H1 (cell line): ENCODE data around the gene RER1. TPM values are rescaled to one million over a fixed set of nuclear protein-coding genes. Genes with fewer than 3 reads are reported as not detected.

Experiments
- CTCF ChIA-PET: fragments of 300-600 bp; sonication (Branson Sonifier 250); formaldehyde crosslinking; loops from one replicate; lab custom pipeline; 2021; ENCODE audit not compliant: partially characterized antibody; lab: Charles Lee
- POLR2A ChIA-PET: fragments of 300-600 bp; sonication (Branson Sonifier 250); formaldehyde crosslinking; loops from one replicate; lab custom pipeline; 2021; ENCODE audit warnings: inconsistent platforms; ENCODE audit not compliant: partially characterized antibody; lab: Charles Lee
- DNase-seq, 2 experiments: peaks; one replicate each; pipeline versions ENCODE4 v3.0.0 to v3.0.0-alpha.2; 2010 to 2022; ENCODE audit warnings: low spot score in 2 of 2, low read depth in 1 of 2, mixed read lengths in 1 of 2
- FAIRE-seq: peaks from 2 replicates; lab custom pipeline; 2011; peaks lifted over from hg19 to GRCh38; lab: Jason Lieb, UNC
- H2AFZ ChIP-seq: 2 replicates; pipeline ENCODE4 v1.8.1; 2012; ENCODE audit warnings: low read length, inconsistent platforms
- H2AK5ac ChIP-seq: 2 replicates; pipeline ENCODE4 v1.6.1; 2013; ENCODE audit warnings: low read depth, low read length
- H2BK120ac ChIP-seq: replicated peaks from 2 replicates; pipeline ENCODE3; 2013; ENCODE audit warnings: low read depth, low read length, inconsistent platforms
- H2BK12ac ChIP-seq: 2 replicates; pipeline ENCODE4 v1.6.1; 2013; ENCODE audit warnings: low read depth, low read length
- H2BK15ac ChIP-seq: 2 replicates; pipeline ENCODE4 v1.6.1; 2013; ENCODE audit warnings: low read length
- H2BK20ac ChIP-seq: 2 replicates; pipeline ENCODE4 v1.6.1; 2013; ENCODE audit warnings: low read length
- H2BK5ac ChIP-seq: 2 replicates; pipeline ENCODE4 v1.6.1; 2013; ENCODE audit warnings: low read depth, low read length
- H3K14ac ChIP-seq: 2 replicates; pipeline ENCODE4 v1.6.1; 2013; ENCODE audit warnings: inconsistent platforms; ENCODE audit not compliant: insufficient read length
- H3K18ac ChIP-seq: 2 replicates; pipeline ENCODE4 v1.6.1; 2013; ENCODE audit warnings: low read length; ENCODE audit errors: extremely low read depth
- H3K23ac ChIP-seq: 2 replicates; pipeline ENCODE4 v1.6.1; 2013; ENCODE audit warnings: inconsistent platforms; ENCODE audit not compliant: insufficient read length
- H3K23me2 ChIP-seq: 2 replicates; pipeline ENCODE4 v1.6.1; 2013; ENCODE audit warnings: low read depth, low read length
- H3K27ac ChIP-seq: 2 replicates; pipeline ENCODE4 v1.6.1; 2011; ENCODE audit warnings: low read depth, low read length, inconsistent platforms
- H3K27me3 ChIP-seq, 4 experiments: replicated peaks in 1 of 4; 1 replicate in 1 of 4; 2 replicates in 3 of 4; pipeline versions ENCODE4 v1.6.1 to v1.8.1; 2011 to 2013; ENCODE audit warnings: low read length in 3 of 4, mild to moderate bottlenecking in 3 of 4, inconsistent platforms in 2 of 4, mixed read lengths in 2 of 4, moderate library complexity in 1 of 4; ENCODE audit not compliant: control insufficient read depth in 3 of 4, insufficient read depth in 3 of 4; ENCODE audit errors: extremely low read depth in 1 of 4
- H3K36me3 ChIP-seq, 4 experiments: 2 replicates each; pipeline versions ENCODE4 v1.6.1 to v1.8.1; 2011 to 2013; ENCODE audit warnings: mild to moderate bottlenecking in 4 of 4, low read length in 3 of 4, moderate library complexity in 2 of 4, control low read depth in 1 of 4, inconsistent platforms in 1 of 4; ENCODE audit not compliant: insufficient read depth in 4 of 4, control insufficient read depth in 2 of 4
- H3K4ac ChIP-seq: replicated peaks from 2 replicates; pipeline ENCODE3; 2013; ENCODE audit warnings: low read length, low read depth, mixed read lengths, inconsistent platforms; ENCODE audit not compliant: insufficient read length
- H3K4me1 ChIP-seq, 4 experiments: replicated peaks in 1 of 4; 1 replicate in 1 of 4; 2 replicates in 3 of 4; pipeline versions ENCODE4 v1.6.1 to v1.8.1; 2011 to 2013; ENCODE audit warnings: low read length in 3 of 4, inconsistent platforms in 2 of 4, mixed read lengths in 1 of 4; ENCODE audit not compliant: insufficient read depth in 4 of 4, control insufficient read depth in 3 of 4
- H3K4me2 ChIP-seq, 2 experiments: 2 replicates each; pipeline versions ENCODE4 v1.6.1 to v1.8.1; 2011 to 2013; ENCODE audit warnings: low read depth in 2 of 2, low read length in 2 of 2, control low read depth in 1 of 2, inconsistent platforms in 1 of 2, mild to moderate bottlenecking in 1 of 2; ENCODE audit not compliant: insufficient read depth in 1 of 2
- H3K4me3 ChIP-seq, 4 experiments: fragments of 200-600, 300-600 bp in 1 of 4; sonication (generic), shearing (Covaris generic), sonication (Bioruptor Twin) in 1 of 4; 2 replicates each; pipeline versions ENCODE4 v1.5.1 to v1.8.1; 2011 to 2016; ENCODE audit warnings: low read length in 4 of 4, low read depth in 3 of 4, control low read depth in 2 of 4, inconsistent platforms in 2 of 4, mild to moderate bottlenecking in 2 of 4, mixed read lengths in 1 of 4, moderate library complexity in 1 of 4; ENCODE audit not compliant: insufficient read depth in 2 of 4; ENCODE audit errors: extremely low read depth in 1 of 4
- H3K56ac ChIP-seq: replicated peaks from 2 replicates; pipeline ENCODE3; 2013; ENCODE audit warnings: low read depth, mild to moderate bottlenecking, mixed read lengths, low read length, inconsistent platforms; ENCODE audit not compliant: insufficient read length
- H3K79me1 ChIP-seq: 2 replicates; pipeline ENCODE4 v1.6.1; 2013; ENCODE audit warnings: low read depth, low read length, control low read depth
- H3K79me2 ChIP-seq, 2 experiments: 2 replicates each; pipeline versions ENCODE4 v1.6.1 to v1.8.1; 2012 to 2013; ENCODE audit warnings: low read length in 2 of 2, mild to moderate bottlenecking in 2 of 2, inconsistent platforms in 1 of 2; ENCODE audit not compliant: insufficient read depth in 2 of 2, control insufficient read depth in 1 of 2
- H3K9ac ChIP-seq, 4 experiments: replicated peaks in 1 of 4; 1 replicate in 1 of 4; 2 replicates in 3 of 4; pipeline versions ENCODE4 v1.6.1 to v1.8.1; 2011 to 2013; ENCODE audit warnings: low read depth in 3 of 4, low read length in 3 of 4, control low read depth in 2 of 4, mild to moderate bottlenecking in 2 of 4, moderate library complexity in 2 of 4, inconsistent platforms in 1 of 4; ENCODE audit errors: extremely low read depth in 1 of 4
- H3K9me3 ChIP-seq, 2 experiments: 2 replicates each; pipeline versions ENCODE4 v1.6.1 to v1.8.1; 2012 to 2013; ENCODE audit warnings: mild to moderate bottlenecking in 2 of 2, moderate library complexity in 2 of 2, control low read depth in 1 of 2, inconsistent platforms in 1 of 2, low read depth in 1 of 2, low read length in 1 of 2, mixed read lengths in 1 of 2; ENCODE audit not compliant: insufficient read depth in 2 of 2
- H4K20me1 ChIP-seq, 2 experiments: replicated peaks in 1 of 2; 2 replicates each; pipeline versions ENCODE3 to v1.8.1; 2011 to 2013; ENCODE audit warnings: inconsistent platforms in 2 of 2, low read length in 2 of 2, mild to moderate bottlenecking in 1 of 2; ENCODE audit not compliant: insufficient read depth in 2 of 2, control insufficient read depth in 1 of 2
- H4K5ac ChIP-seq: 2 replicates; pipeline ENCODE4 v1.6.1; 2013; ENCODE audit warnings: low read length, low read depth, mixed read lengths, inconsistent platforms; ENCODE audit not compliant: insufficient read length
- H4K8ac ChIP-seq: 2 replicates; pipeline ENCODE4 v1.8.0; 2013; ENCODE audit warnings: mild to moderate bottlenecking, moderate library complexity, low read length, inconsistent platforms; ENCODE audit not compliant: insufficient read depth; ENCODE audit errors: extremely low read depth
- H4K91ac ChIP-seq: replicated peaks from 2 replicates; pipeline ENCODE3; 2013; ENCODE audit warnings: low read length, mixed read lengths, inconsistent platforms; ENCODE audit not compliant: insufficient read length
- FOSL1 ChIP-seq: IDR thresholded peaks from 2 replicates; pipeline ENCODE4 v1.6.1; 2011; ENCODE audit warnings: mild to moderate bottlenecking, low read depth, low read length, moderate library complexity; ENCODE audit not compliant: insufficient read depth
- WGBS, 2 experiments: shearing (Covaris generic) in 1 of 2; methylation state at CpG; one replicate each; pipeline versions ENCODE4 v1.1.6 to v1.1.7; 2013 to 2015; ENCODE audit warnings: low lambda C conversion rate in 2 of 2, mixed read lengths in 2 of 2, inconsistent platforms in 1 of 2, low coverage in 1 of 2, missing lambda C conversion rate in 1 of 2; ENCODE audit not compliant: insufficient replicate concordance in 2 of 2, insufficient coverage in 1 of 2, insufficient read length in 1 of 2; ENCODE audit errors: extremely low coverage in 1 of 2, missing lambda C conversion rate in 1 of 2; 5-methylcytosine and 5-hydroxymethylcytosine counted together
- polyA plus RNA-seq, 7 experiments: library from polyadenylated mRNA; depleted of rRNA in 3 of 7; stranded (reverse) in 5 of 7; unstranded in 2 of 7; fragments of >200 nt in 5 of 7; fragments of 200-250 nt in 2 of 7; gene quantifications; 1 replicate in 5 of 7; 2 replicates in 1 of 7; 4 replicates in 1 of 7; pipeline versions ENCODE4 v1.2.1 to v1.2.3, GENCODE V29; 2011 to 2013; ENCODE audit warnings: missing spikeins in 2 of 7, mixed read lengths in 2 of 7
- total RNA-seq: library from RNA; stranded (reverse); fragmentation: NEBNext Ultra II Directional; extraction: Animal tissue kit (Norgen Biotek cat#: 25700); gene quantifications from 2 replicates; pipeline ENCODE4 v1.2.1, GENCODE V29; 2021

The RER1 gene
- total and polyA plus RNA-seq, 2 of the 8 experiments (the other 6 are each of a cell fraction or from before 2014, with no cell fraction given), result 102 to 134 TPM

GRCh38 chr1:2431518-2431917 lies 39.9 kb downstream of the RER1 start:
- H3K4me1 ChIP-seq, result no peaks in the 10 kb centered on the region
- H3K4me3 ChIP-seq, result no peak overlapping the region

More at GRCh38 chr1:2431518-2431917, 39.9 kb downstream of the RER1 start:
- H3K23ac ChIP-seq, result no peak overlapping the region
- H3K9ac ChIP-seq, result no peak overlapping the region
- no peak overlapping the region for H3K18ac ChIP-seq
- H2BK5ac ChIP-seq, result no peak overlapping the region
- no peak overlapping the region for H3K56ac ChIP-seq
- no peaks in the 10 kb centered on the region for H3K23me2 ChIP-seq
- no peak overlapping the region for H3K14ac ChIP-seq
- no peaks in the 10 kb centered on the region for H3K36me3 ChIP-seq
- H3K79me2 ChIP-seq, result no peaks in the 10 kb centered on the region
- DNase-seq (no peak), FAIRE-seq (no peak)
- H4K91ac ChIP-seq, result no peak overlapping the region
- TF ChIP-seq FOSL1, result no peak
- TF ChIP-seq, all 59 proteins: peak for 0
- H3K27ac ChIP-seq, result no peak overlapping the region
- WGBS, 2 experiments, result 77% methylated on average over 6 of the region's 10 CpGs; no CpG with 5 or more reads in 1 of the 2 experiments
- H4K5ac ChIP-seq, result no peak overlapping the region
- H4K20me1 ChIP-seq, result peaks cover 0 to 1% of the 10 kb centered on the region in 2 experiments
- CTCF ChIA-PET, result interaction anchor here (1.2 to 4.2 kb wide), 8 partner anchors 12 to 1172 kb away, joined by 3 to 48 read pairs (median 5); no protein-coding TSS in a partner anchor
- peaks cover 11 to 27% of the 10 kb centered on the region in 2 experiments; a peak in 3 of 4 replicates for H3K9me3 ChIP-seq
- no peaks in the 10 kb centered on the region for H3K79me1 ChIP-seq
- H2AFZ ChIP-seq, result no peak overlapping the region
- POLR2A ChIA-PET, result no interaction called here
- no peak overlapping the region for H2BK15ac ChIP-seq
- H2BK120ac ChIP-seq, result no peak overlapping the region
- H4K8ac ChIP-seq, result no peak overlapping the region
- no peak overlapping the region for H3K4ac ChIP-seq
- H2BK20ac ChIP-seq, result no peak overlapping the region
- H3K4me2 ChIP-seq, result no peak overlapping the region
- no peak overlapping the region for H2BK12ac ChIP-seq
- no peak overlapping the region for H2AK5ac ChIP-seq
- no peaks in the 10 kb centered on the region for H3K27me3 ChIP-seq
